Globus pallidus (tissue), 1 donor: Measurements from ENCODE around the gene CNKSR3.
"Not testable (repeated sequence)": the region's sequence is repeated elsewhere in the genome, so short reads cannot be mapped to it uniquely, and the experiment has no call there.

Experiments used
- DNase-seq: peaks from one replicate; pipeline ENCODE4 v3.0.0-alpha.2; 2015; ENCODE audit warnings: low spot score

CNKSR3 gene

GRCh38 chr6:154528310-154528915 lies 17.9 kb upstream of the CNKSR3 start:
- DNase-seq = no peak

GRCh38 chr6:154526996-154527395 lies 16.5 kb upstream of the CNKSR3 start:
- DNase-seq = no peak

DNA sequence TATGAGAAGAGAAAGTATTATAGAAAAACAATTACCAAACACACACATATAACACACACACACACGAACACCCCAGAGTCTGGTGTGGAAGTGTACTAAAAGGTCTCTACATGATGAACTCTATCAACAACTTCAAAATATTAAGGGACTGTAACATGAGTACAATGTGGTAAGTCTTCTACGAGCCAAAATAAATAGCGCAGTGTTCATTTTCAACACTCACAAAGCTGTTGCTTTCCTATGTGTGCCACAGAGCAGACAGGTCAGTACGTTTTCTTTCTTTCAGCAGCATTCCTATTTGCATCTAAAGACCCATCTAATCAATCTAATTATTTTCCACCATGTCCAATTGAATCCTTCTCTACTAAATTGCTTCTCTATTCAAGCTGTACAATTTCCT lies 12.1 kb upstream of the CNKSR3 start:
- no peak for DNase-seq

DNA sequence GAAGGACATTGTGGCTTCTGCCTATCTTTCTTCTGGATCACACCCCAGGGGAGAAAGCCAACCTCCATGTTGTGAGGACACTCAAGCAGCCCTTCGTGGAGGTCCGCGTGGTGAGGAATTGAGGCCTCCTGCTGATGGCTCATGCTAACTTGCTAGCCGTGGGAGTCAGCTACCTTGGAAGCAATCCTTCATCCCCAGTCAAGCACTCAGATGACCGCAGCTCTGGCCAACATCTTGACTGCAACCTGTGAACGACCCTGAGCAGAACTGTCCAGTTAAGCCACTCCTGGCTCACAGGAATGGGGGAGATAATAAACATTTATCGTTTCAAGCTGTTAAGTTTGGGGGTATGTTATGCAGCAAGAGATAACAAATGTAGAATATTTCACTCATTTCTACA lies 10.9 kb upstream of the CNKSR3 start:
- no peak for DNase-seq

DNA sequence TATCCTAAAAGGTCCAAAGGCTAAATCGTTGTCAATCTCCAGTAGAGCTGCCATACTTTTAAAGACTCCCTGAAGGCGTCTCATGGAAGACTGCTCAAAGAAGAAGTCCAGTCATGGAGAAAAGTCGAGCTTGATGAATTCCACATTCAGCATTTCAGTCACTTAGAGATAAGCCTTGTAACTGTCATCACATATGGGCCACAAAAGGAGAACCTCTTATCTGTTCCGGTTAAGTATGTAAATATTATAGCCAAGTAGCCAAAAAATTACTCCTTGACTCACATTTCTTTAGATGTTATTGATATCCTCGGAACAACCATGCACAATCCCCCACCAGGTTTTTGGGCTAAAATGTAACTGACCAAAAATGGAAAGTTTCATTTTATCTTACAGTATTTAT lies 9.8 kb upstream of the CNKSR3 start:
- no peak for DNase-seq

DNA sequence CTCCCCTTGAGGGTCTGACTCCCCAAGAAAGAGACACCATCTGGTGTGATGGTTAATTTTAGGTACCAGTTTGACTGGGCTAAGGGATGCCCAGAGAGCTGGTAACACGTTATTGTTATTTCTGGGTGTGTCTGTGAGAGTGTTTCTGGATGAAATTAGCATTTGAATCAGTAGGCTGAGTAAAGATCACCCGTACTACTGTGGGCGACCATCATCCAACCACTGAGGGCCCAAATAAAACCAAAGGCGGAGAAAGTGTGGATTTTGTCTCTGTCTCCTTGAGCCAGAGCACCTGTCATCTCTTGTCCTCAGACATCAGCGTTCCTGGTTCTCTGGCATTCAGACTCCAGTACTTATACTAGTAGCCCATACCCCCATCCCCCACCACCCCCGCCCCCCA lies 7.9 kb upstream of the CNKSR3 start:
- no peak for DNase-seq

DNA sequence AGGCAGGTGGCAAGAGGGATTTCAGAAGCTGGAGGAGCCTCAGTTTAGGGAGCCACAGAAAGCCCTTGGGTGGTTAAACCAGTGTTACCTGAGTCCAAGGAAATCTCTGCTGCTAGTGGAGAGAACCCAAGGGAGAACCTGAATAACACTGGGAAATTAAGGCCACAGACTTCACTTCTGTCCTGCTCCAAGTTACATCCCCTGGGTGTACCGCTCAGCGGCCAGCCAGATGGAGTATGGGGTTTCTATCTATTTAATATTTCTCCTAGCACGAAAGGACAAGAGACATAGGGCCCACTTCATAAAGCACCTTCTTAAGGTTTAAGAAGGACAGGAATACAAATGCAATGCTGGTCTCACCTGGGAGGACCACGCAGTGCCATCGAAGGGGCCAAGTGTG lies 5.8 kb upstream of the CNKSR3 start:
- DNase-seq = no peak

GRCh38 chr6:154515826-154516225 lies 5.3 kb upstream of the CNKSR3 start:
- DNase-seq = no peak

- not testable (repeated sequence) for DNase-seq
These were observed 4.6 kb upstream of the CNKSR3 start for GRCh38 chr6:154515076-154515475.

DNA sequence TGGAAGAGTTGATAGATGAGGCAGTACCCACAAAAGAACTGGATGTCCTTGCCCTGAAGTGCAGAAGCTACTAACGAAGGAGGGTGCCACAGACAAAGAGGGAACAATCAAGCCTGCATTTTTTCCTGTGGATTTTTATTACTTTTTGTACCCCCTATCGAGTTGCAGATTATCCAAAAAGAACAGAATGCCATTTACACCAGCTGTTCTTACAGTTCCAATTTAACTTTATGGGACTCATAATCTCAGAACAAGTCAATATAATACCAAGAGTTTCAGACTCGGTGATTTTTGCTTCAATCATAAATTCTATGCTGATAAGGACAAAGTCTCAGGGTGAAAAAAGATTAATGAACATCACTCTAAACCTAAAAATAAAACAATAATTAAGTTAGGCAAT lies 4.0 kb upstream of the CNKSR3 start:
- DNase-seq = no peak

DNA sequence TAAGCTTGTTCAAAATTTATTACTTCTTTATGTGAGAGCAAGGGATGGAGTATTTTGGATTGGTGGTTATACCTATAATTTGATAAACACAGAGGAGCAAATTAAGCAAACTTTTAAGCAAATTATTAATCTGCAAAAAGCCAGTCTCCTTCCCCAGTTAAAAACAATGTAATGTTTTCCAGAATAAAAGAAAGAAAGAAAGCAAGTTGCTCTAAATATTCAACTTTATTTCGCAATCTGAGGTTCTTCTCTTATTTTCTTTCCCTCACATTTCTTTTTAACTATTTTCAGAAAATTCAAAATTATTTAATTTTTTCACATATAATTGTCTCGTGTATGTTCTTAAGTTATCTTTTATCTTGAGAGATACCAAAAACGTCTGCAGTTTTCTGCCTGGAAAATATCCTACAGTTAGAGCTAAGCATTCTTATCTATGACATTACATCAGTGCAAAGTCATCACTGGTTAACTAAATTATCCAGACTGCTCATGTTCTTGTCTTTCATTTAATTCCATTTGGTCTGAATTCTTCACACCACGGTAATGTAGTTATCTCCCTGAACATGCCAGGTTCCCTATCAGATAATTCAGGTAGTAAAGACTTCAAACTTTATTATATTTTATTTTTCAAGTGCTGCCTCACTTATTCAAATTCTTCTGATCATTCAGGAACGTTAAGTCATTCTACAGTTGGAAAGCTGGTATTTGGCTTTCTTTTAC lies 3.3 kb upstream of the CNKSR3 start:
- DNase-seq = no peak

- DNase-seq = no peak
These were observed 1.7 kb upstream of the CNKSR3 start for GRCh38 chr6:154512201-154512600.

GRCh38 chr6:154511791-154512190 lies 1.3 kb upstream of the CNKSR3 start:
- no peak for DNase-seq

DNA sequence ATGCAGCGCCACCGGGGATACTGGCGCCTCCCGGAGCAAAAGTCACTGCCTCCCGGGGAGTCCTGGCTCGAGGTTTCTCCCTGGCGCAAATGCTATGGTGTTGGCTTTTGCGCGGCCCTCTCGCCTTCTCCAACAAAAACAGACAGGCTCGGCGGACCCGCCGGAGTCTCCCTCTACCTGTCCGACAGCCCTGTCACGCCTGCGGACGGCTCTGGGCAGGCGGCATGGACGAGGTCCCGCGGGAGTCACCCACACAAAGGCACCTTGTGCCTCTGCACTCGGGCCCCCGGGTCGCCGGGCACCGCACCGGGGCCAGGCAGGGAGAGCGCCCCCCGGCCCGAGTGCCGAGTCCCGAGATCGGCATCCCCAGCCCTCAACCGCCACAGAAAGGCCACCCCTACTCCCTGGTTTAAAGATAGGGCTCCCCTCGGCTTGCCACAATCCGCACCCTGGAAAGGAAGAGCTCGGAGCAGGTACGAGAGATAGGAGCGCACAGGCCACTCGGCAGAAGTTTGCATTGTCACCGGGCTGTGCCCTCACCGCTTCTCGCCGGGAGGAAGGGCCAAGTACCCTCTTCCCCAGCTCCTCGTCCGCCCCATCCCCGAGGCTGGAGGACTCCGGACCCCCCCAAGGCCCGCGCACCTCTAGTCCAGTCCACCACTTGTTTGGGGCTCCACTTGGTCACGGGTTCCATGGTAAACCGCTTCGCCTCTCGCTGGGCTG lies 903 bp downstream of the CNKSR3 start:
- DNase-seq = no peak

- no peak for DNase-seq
These were observed 1.7 kb downstream of the CNKSR3 start for GRCh38 chr6:154508573-154509375.

DNA sequence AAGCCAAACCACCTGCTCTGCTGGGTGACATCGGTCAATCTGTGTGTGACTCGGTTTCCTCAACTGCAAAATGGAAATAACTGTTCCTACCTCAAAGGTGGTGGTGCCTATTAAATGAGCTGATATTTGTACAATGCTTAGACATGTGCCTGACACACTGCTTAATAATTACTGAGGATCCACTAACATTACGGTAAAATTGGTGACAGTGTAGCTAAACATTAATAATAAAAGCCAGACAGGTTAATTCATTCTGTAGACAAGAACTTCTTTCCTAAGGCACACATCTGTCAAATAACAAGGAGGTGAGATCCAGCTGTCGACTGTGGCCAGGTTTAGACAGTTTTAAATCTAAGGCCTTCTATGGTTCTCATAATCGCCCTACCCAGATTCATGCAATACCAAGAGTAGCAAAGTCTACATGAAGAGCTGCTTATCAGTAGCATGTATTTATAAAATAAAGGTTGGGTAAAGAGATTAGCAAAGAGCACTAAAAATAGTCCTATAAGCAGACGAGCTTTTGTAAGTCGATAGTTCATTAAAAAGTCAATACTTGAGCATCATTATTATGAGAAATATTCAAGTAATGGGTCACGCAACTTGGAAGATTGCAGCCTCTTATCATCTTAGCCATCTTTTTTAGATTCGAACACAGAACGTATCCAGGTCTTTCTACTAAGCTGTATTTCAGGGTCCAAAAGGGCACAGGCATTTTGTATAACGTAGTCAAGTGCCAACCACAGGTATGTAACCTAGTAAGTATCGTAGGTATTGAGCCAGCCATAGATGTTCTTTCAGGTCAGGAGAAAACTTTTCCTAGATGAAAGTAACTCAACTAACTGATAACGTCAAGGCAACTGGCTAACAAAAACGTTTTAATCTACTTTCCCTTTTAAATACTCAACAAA lies 3.2 kb downstream of the CNKSR3 start:
- no peak for DNase-seq

- no peak for DNase-seq
These were observed 3.9 kb downstream of the CNKSR3 start for GRCh38 chr6:154506582-154506981.

- no peak for DNase-seq
These were observed 4.4 kb downstream of the CNKSR3 start for GRCh38 chr6:154506108-154506507.

DNA sequence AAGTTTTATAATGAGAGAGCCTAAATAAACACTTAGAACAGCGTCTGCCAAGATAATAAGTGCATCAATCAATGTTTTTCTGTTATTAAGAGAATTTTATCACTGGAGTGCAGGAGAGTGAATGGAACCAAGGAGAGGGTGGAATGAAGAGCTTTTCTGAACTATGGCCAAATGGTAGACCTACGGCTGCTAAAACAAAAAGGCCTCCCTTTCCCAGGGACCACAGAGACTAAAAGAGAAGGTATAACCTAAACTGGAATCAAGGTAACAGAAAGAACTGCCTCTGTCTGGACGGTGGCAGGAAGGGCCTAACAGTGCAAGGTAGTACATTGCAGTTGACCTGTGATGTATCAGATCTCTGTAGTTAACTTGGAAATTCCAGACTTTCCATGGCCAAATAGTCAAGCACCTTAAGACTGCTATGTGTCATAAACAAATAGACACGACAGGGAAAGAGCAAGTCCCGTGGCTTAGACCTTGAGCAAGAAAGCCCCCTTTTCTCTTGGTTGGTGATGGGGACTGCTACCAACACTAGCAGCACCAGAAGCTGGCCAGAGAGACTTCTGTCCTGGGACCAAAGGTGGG lies 5.5 kb downstream of the CNKSR3 start:
- DNase-seq = no peak

DNA sequence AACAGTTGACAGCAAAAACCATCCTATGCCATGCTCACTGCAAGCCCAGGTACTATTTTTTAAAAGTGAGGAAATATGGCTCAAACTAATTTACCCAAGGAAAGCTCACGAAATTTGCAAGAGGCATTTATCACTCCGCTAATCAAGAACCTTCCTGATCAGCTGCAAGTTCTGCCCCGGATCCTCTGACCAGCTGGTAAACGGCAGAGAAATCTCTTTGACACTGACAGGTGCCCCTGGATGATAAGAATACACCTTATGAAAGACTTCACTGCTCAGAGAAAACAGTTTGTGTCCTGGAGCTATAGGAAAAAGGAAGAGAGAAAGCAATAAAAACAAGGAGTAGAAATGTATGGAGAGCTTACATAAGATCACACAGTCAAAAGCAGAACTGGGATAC lies 6.4 kb downstream of the CNKSR3 start:
- no peak for DNase-seq

DNA sequence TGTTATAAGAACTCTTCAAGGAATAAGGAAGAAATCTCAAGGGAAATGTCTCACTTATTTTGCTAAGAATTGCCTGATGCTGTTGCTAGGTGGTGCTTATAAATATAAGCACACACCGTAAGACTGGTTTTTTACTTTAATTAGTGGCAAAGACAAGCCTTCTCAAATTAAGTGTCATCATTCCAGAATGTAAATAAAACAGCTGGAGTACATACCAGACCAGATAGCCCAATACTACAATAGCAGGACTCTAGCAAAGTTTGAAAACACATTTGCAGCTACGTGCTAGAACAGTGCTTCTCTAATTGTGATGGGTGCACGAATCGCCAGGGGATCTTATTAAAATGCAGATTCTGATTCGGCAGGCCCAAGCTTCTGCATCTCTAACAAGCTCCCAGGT lies 6.8 kb downstream of the CNKSR3 start:
- DNase-seq = no peak
